CD14-positive monocyte (primary cell): ENCODE results near the gene EPN1. TPM values are rescaled to one million over a fixed set of nuclear protein-coding genes. Genes with fewer than 3 reads are reported as not detected.

Experiments used
- DNase-seq, 3 donors: peaks; one replicate each; pipeline ENCODE4 v3.0.0-alpha.2; 2011 to 2022
- H2AFZ ChIP-seq: 2 replicates; pipeline ENCODE4 v1.6.0; 2012; ENCODE audit warnings: mild to moderate bottlenecking, low read depth, low read length, inconsistent platforms; ENCODE audit not compliant: insufficient read depth, poor library complexity, severe bottlenecking
- H3K27ac ChIP-seq, 2 donors: 1 replicate in 1 of 2; 2 replicates in 1 of 2; pipeline ENCODE4 v1.5.1; 2012 to 2013; ENCODE audit warnings: low read length in 2 of 2, control low read depth in 1 of 2, inconsistent platforms in 1 of 2, low read depth in 1 of 2, mild to moderate bottlenecking in 1 of 2
- H3K27me3 ChIP-seq, 2 donors: one replicate each; pipeline versions ENCODE4 v1.6.0 to v1.6.1; 2011 to 2013; ENCODE audit warnings: low read length in 2 of 2; ENCODE audit not compliant: control insufficient read depth in 2 of 2, insufficient read depth in 2 of 2
- H3K36me3 ChIP-seq, 2 donors: replicated peaks in 1 of 2; 1 replicate in 1 of 2; 2 replicates in 1 of 2; pipeline versions ENCODE4 v1.5.1 to v1.6.1; 2012 to 2013; ENCODE audit warnings: low read length in 2 of 2, control low read depth in 1 of 2, inconsistent platforms in 1 of 2, mild to moderate bottlenecking in 1 of 2; ENCODE audit not compliant: insufficient read depth in 2 of 2, control insufficient read depth in 1 of 2
- H3K4me1 ChIP-seq, 2 donors: 1 replicate in 1 of 2; 2 replicates in 1 of 2; pipeline versions ENCODE4 v1.5.1 to v1.6.1; 2012 to 2013; ENCODE audit warnings: low read length in 2 of 2, control low read depth in 1 of 2, inconsistent platforms in 1 of 2, mild to moderate bottlenecking in 1 of 2, moderate library complexity in 1 of 2; ENCODE audit not compliant: insufficient read depth in 2 of 2, control insufficient read depth in 1 of 2
- H3K4me2 ChIP-seq: replicated peaks from 2 replicates; pipeline ENCODE3; 2012; ENCODE audit warnings: low read length, moderate library complexity, mild to moderate bottlenecking; ENCODE audit not compliant: poor library complexity, severe bottlenecking; ENCODE audit errors: extremely low read depth
- H3K4me3 ChIP-seq, 3 experiments: fragments of 200-600 bp in 1 of 3; sonication (generic) in 1 of 3; replicated peaks in 1 of 3; 1 replicate in 2 of 3; 2 replicates in 1 of 3; pipeline ENCODE4 v1.5.1; 2011 to 2013; ENCODE audit warnings: low read length in 3 of 3, mild to moderate bottlenecking in 3 of 3, control low read depth in 2 of 3, low read depth in 2 of 3, inconsistent platforms in 1 of 3, moderate library complexity in 1 of 3
- H3K79me2 ChIP-seq: 2 replicates; pipeline ENCODE4 v1.6.0; 2012; ENCODE audit warnings: mild to moderate bottlenecking, control low read depth, inconsistent platforms, low read length, moderate library complexity; ENCODE audit not compliant: insufficient read depth
- H3K9ac ChIP-seq: 2 replicates; pipeline ENCODE4 v1.6.0; 2017; ENCODE audit warnings: low read length, mild to moderate bottlenecking; ENCODE audit not compliant: insufficient read depth, poor library complexity, severe bottlenecking
- H3K9me3 ChIP-seq, 2 donors: replicated peaks in 1 of 2; 1 replicate in 1 of 2; 2 replicates in 1 of 2; pipeline versions ENCODE4 v1.5.1 to v1.6.1; 2012 to 2013; ENCODE audit warnings: low read length in 2 of 2, control low read depth in 1 of 2; ENCODE audit not compliant: control insufficient read depth in 1 of 2, insufficient read depth in 1 of 2
- H4K20me1 ChIP-seq: 2 replicates; pipeline ENCODE4 v1.6.0; 2012; ENCODE audit warnings: mild to moderate bottlenecking, low read length, control low read depth, moderate library complexity; ENCODE audit not compliant: insufficient read depth
- H3K27ac Mint-ChIP-seq, 7 donors: one replicate each; pipeline ENCODE4 v1.8.0; 2020; ENCODE audit warnings: mild to moderate bottlenecking in 7 of 7, mixed read lengths in 7 of 7, moderate library complexity in 6 of 7, inconsistent platforms in 2 of 7
- H3K27me3 Mint-ChIP-seq, 3 donors: one replicate each; pipeline ENCODE4 v1.8.0; 2021 to 2022; ENCODE audit warnings: low read depth in 3 of 3, mild to moderate bottlenecking in 3 of 3, mixed read lengths in 3 of 3, moderate library complexity in 3 of 3, inconsistent platforms in 1 of 3
- H3K36me3 Mint-ChIP-seq, 2 donors: one replicate each; pipeline ENCODE4 v1.8.0; 2020; ENCODE audit warnings: mixed read lengths in 2 of 2, inconsistent platforms in 1 of 2, mild to moderate bottlenecking in 1 of 2
- H3K4me1 Mint-ChIP-seq: one replicate; pipeline ENCODE4 v1.8.0; 2020; ENCODE audit warnings: mild to moderate bottlenecking, mixed read lengths
- H3K4me3 Mint-ChIP-seq, 2 donors: one replicate each; pipeline ENCODE4 v1.8.0; 2020; ENCODE audit warnings: mild to moderate bottlenecking in 2 of 2, mixed read lengths in 2 of 2, moderate library complexity in 1 of 2
- H3K9me3 Mint-ChIP-seq, 7 donors: one replicate each; pipeline ENCODE4 v1.8.0; 2020 to 2022; ENCODE audit warnings: mixed read lengths in 7 of 7, mild to moderate bottlenecking in 6 of 7, moderate library complexity in 6 of 7, inconsistent platforms in 2 of 7
- WGBS: methylation state at CpG from one replicate; pipeline ENCODE4 v1.1.5; 2013; ENCODE audit warnings: missing lambda C conversion rate; ENCODE audit not compliant: insufficient coverage; 5-methylcytosine and 5-hydroxymethylcytosine counted together
- intact Hi-C, 2 donors: fragments of 100-400 bp; cut with micrococcal nuclease; formaldehyde crosslinking; loops; one replicate each; pipeline versions ENCODE4 v1.15.0 to v1.15.1; 2023
- polyA plus RNA-seq, 3 donors: library from polyadenylated mRNA; depleted of rRNA in 1 of 3; unstranded in 2 of 3; stranded (reverse) in 1 of 3; fragments of 300-500 nt in 2 of 3; fragments of >200 nt in 1 of 3; fragmentation: Illumina TruSeq in 2 of 3; gene quantifications; 1 replicate in 2 of 3; 2 replicates in 1 of 3; pipeline ENCODE4 v1.2.3, GENCODE V29; 2012 to 2021
- TF ChIP-seq, protein P1 (sequence below): fragments of 200-600 bp; IDR thresholded peaks from one replicate; pipeline ENCODE4 v1.8.0; 2022; ENCODE audit warnings: antibody characterized with exemption, mild to moderate bottlenecking

Gene EPN1
- polyA plus RNA-seq, 3 donors = 18.7 to 75.2 (median 19.2) TPM

DNA sequence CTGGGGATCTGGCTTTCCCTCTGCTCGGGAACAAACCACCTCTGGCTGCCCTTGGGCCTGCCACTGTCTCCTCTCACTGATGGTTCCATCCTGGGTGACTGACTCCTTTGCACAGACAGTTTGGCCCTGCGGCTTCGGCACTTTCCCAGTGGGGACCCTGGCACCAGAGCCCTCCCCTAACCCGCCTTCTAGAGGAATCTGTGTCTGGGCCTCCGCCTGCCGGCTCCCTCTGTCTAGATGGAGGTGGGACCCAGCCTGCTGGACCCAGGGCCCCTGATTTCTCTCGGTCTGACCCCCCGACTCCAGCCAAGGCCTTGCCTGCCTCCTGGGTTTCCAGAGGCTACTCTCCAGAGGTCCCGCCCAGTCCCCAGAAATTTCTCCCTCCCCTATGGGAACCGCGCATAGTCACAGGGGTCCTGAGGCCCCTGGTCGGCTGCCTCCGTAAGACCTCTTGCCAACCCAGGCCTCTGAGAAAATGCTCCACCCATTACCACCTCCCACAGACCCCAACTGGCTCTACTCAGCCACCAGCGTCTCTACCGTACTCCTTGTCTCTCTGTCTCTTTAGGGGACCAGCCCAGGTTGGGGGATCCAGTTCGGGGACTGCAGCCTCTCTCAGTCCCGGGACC, 24.3 kb upstream of the EPN1 start:
- H2AFZ ChIP-seq = no peak overlapping the region
- peaks cover 5% of the 10 kb centered on the region for H4K20me1 ChIP-seq
- peaks cover 31 to 37% of the 10 kb centered on the region in 2 donors for H3K4me1 ChIP-seq
- Mint-ChIP-seq H3K36me3 (peaks cover under 1 to 19% of the 10 kb centered on the region in 2 donors), H3K4me3 (no peak overlapping the region), H3K27ac (no peak overlapping the region), H3K4me1 (peaks cover 26% of the 10 kb centered on the region), H3K27me3 (peaks cover 8 to 11% (median 9%) of the 10 kb centered on the region in 3 donors), H3K9me3 (peaks cover 0 to 2% (median 0%) of the 10 kb centered on the region in 7 donors)
- TF ChIP-seq, protein P1, sequence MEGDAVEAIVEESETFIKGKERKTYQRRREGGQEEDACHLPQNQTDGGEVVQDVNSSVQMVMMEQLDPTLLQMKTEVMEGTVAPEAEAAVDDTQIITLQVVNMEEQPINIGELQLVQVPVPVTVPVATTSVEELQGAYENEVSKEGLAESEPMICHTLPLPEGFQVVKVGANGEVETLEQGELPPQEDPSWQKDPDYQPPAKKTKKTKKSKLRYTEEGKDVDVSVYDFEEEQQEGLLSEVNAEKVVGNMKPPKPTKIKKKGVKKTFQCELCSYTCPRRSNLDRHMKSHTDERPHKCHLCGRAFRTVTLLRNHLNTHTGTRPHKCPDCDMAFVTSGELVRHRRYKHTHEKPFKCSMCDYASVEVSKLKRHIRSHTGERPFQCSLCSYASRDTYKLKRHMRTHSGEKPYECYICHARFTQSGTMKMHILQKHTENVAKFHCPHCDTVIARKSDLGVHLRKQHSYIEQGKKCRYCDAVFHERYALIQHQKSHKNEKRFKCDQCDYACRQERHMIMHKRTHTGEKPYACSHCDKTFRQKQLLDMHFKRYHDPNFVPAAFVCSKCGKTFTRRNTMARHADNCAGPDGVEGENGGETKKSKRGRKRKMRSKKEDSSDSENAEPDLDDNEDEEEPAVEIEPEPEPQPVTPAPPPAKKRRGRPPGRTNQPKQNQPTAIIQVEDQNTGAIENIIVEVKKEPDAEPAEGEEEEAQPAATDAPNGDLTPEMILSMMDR = no peak
- no peak for DNase-seq
- H3K9ac ChIP-seq = no peak overlapping the region
- H3K79me2 ChIP-seq = peaks cover 8% of the 10 kb centered on the region
- 99% methylated on average over 14 of the region's 17 CpGs for WGBS
- H3K27ac ChIP-seq = no peak overlapping the region
- H3K9me3 ChIP-seq = no peaks in the 10 kb centered on the region
- no peak overlapping the region for H3K4me2 ChIP-seq
- peaks cover 0 to under 1% of the 10 kb centered on the region in 2 donors for H3K36me3 ChIP-seq
- intact Hi-C loops = loop anchor here in 1 of 2 donors (10.0 kb wide), 1 partner anchor 1456 kb away; the partner anchor contains the start of gene TSEN34
- no peaks in the 10 kb centered on the region for H3K27me3 ChIP-seq
- H3K4me3 ChIP-seq = no peak overlapping the region

DNA sequence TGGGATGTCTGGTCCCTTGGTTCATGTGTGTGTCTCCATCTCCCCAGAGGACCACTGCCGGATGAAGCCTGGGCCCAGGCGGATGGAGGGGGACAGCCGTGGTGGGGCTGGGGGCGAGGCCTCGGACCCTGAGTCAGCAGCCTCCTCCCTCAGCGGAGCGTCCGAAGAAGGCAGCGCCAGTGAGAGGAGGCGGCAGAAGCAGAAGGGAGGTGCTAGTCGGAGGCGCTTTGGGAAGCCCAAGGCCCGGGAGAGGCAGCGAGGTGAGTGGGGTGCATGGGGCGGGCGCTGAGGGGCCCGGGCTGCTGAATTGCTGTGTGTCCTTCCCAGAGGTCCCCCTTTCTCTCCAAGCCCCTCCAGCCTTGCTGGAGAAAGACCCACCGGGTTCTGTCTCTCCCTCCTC, 23.8 kb upstream of the EPN1 start:
- Histone ChIP-seq H4K20me1 (peaks cover 10% of the 10 kb centered on the region), H3K9ac (no peak overlapping the region), H2AFZ (no peak overlapping the region), H3K79me2 (peaks cover 13% of the 10 kb centered on the region), H3K27ac (no peak overlapping the region), H3K9me3 (no peaks in the 10 kb centered on the region), H3K4me1 (peaks cover 36 to 42% of the 10 kb centered on the region in 2 donors), H3K4me3 (no peak overlapping the region), H3K27me3 (no peaks in the 10 kb centered on the region), H3K36me3 (no peaks in the 10 kb centered on the region), H3K4me2 (no peak overlapping the region)
- H3K27ac Mint-ChIP-seq = no peak overlapping the region
- intact Hi-C loops = loop anchor here in 1 of 2 donors (10.0 kb wide), 1 partner anchor 1456 kb away; the partner anchor contains the start of gene TSEN34
- 88% methylated on average over 5 of the region's 18 CpGs for WGBS
- peaks cover 32% of the 10 kb centered on the region for H3K4me1 Mint-ChIP-seq
- TF ChIP-seq, protein P1 = no peak
- peaks cover 0 to 2% (median 0%) of the 10 kb centered on the region in 7 donors for H3K9me3 Mint-ChIP-seq
- peaks cover 7 to 11% (median 8%) of the 10 kb centered on the region in 3 donors for H3K27me3 Mint-ChIP-seq
- no peak overlapping the region for H3K4me3 Mint-ChIP-seq
- no peak for DNase-seq
- peaks cover 0 to 18% of the 10 kb centered on the region in 2 donors for H3K36me3 Mint-ChIP-seq
